CD4-positive, alpha-beta T cell treated with Interferon gamma for 1 hour (primary cell): Measurements from ENCODE around the gene C10orf62.

Experiments used
- DNase-seq: peaks from one replicate; pipeline ENCODE4 v3.0.0-alpha.2; 2020

Gene C10orf62

GRCh38 chr10:97587183-97587582 lies 2.3 kb upstream of the C10orf62 start:
- DNase-seq, result no peak

GRCh38 chr10:97590082-97590747 lies 694 bp downstream of the C10orf62 start:
- DNase-seq, result no peak

- DNase-seq, result no peak
Measured at GRCh38 chr10:97590748-97591495, 1.4 kb downstream of the C10orf62 start.

GRCh38 chr10:97593421-97593820 lies 3.9 kb downstream of the C10orf62 start:
- DNase-seq, result no peak

- no peak for DNase-seq
Measured at GRCh38 chr10:97596101-97597082, 6.9 kb downstream of the C10orf62 start.

GRCh38 chr10:97597778-97598177 lies 8.3 kb downstream of the C10orf62 start:
- DNase-seq, result no peak

GRCh38 chr10:97598407-97599271 lies 9.1 kb downstream of the C10orf62 start:
- DNase-seq, result no peak

GRCh38 chr10:97599272-97599619 lies 9.7 kb downstream of the C10orf62 start:
- DNase-seq, result no peak

GRCh38 chr10:97600616-97601015 lies 11.1 kb downstream of the C10orf62 start:
- no peak for DNase-seq

GRCh38 chr10:97601268-97602215 lies 12.0 kb downstream of the C10orf62 start:
- no peak for DNase-seq

GRCh38 chr10:97607095-97607636 lies 17.6 kb downstream of the C10orf62 start:
- DNase-seq, result no peak

- no peak for DNase-seq
Measured at GRCh38 chr10:97608991-97609561, 19.6 kb downstream of the C10orf62 start.

- DNase-seq, result no peak
Measured at GRCh38 chr10:97611473-97611872, 22.0 kb downstream of the C10orf62 start.

GRCh38 chr10:97612386-97612785 lies 22.9 kb downstream of the C10orf62 start:
- no peak for DNase-seq

GRCh38 chr10:97618285-97618684 lies 28.8 kb downstream of the C10orf62 start:
- DNase-seq, result no peak

GRCh38 chr10:97618733-97619132 lies 29.2 kb downstream of the C10orf62 start:
- no peak for DNase-seq

- no peak for DNase-seq
Measured at GRCh38 chr10:97623277-97623676, 33.8 kb downstream of the C10orf62 start.

GRCh38 chr10:97627731-97628130 lies 38.2 kb downstream of the C10orf62 start:
- no peak for DNase-seq

- DNase-seq, result no peak
Measured at GRCh38 chr10:97628228-97628627, 38.7 kb downstream of the C10orf62 start.

- DNase-seq, result no peak
Measured at GRCh38 chr10:97629289-97629688, 39.8 kb downstream of the C10orf62 start.

GRCh38 chr10:97631098-97631497 lies 41.6 kb downstream of the C10orf62 start:
- no peak for DNase-seq
